HG03442 (cell line): ENCODE measurements around the gene CYTIP.
"Not testable (repeated sequence)": the region's sequence is repeated elsewhere in the genome, so short reads cannot be mapped to it uniquely, and the experiment has no call there.

Experiments
- ATAC-seq: cut with Tn5 transposase; IDR thresholded peaks from one replicate; pipeline ENCODE4 v1.9.1; 2021; ENCODE audit warnings: mild to moderate bottlenecking, moderate library complexity; ENCODE audit not compliant: unreplicated experiment

The CYTIP gene

DNA sequence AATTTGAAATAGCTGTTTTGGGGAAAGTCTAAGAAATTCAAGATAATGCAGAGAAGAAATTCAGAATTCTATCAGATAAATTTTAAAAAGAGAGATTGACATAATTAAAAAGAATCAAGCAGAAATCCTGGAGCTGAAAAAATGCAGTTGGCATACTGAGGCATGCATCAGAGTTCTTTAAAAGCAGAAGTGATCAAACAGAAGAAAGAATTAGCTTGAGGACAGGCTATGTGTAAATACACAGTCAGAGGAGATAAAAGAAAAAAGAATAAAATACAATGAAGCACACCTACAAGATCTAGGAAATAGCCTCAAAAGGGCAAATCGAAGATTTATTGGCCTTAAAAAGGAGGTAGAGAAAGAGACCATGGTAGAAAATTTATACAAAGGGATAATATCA is 57.1 kb downstream of the CYTIP start:
- no peak for ATAC-seq

DNA sequence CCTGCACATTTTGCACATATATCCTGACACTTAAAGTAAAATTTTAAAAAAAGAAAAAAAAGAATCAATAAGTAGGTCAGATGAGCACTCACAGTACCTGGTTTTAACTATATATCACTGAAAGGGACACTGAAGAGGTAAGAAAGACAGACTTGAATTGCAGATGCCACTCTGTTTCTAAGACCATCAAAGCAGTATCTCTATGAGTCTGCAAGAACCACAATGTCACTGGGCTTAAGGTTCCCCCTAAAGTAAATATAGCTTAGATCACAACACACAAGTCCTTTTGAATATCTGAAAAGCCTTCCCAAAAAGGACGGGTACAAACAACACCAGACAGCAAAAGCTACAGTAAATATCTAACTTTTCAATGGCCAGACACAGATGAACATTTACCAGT is 57.6 kb downstream of the CYTIP start:
- ATAC-seq: no peak

DNA sequence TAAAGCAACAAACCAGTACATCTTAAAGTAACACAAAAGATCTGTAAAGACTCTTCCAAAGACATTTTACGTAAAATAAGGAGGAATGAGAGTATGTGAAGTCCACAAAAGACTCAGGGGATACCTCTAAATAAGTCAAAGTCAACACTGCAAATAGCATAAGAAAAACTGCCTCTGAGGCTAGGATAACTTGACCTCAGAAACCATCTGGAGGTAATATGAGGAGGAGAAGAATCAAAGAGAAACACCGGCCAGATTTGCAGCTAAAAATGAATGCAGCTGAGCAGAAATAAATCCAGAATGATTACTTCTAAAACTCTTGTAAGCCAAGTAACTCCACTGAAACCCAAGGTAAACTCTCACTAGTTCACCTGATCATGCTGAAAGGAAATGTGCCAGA is 66.0 kb downstream of the CYTIP start:
- no peak for ATAC-seq

DNA sequence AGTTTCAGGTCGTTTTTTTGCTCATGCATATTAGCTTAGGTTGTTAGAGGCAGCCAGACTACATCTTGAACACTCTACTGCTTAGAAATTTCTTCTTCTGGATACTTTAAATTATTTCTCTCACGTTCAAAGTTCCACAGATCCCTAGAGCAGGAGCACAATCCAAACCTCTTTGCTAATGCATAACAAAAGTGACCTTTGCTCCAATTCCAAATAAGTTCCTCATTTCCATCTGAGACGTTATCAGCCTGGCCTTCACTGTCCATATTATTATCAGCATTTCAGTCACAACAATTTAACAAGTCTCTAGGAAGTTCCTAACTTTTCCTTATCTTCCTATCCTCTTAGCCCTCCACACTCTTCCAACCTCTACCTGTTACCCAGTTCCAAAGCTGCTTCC is 67.8 kb downstream of the CYTIP start:
- no peak for ATAC-seq

DNA sequence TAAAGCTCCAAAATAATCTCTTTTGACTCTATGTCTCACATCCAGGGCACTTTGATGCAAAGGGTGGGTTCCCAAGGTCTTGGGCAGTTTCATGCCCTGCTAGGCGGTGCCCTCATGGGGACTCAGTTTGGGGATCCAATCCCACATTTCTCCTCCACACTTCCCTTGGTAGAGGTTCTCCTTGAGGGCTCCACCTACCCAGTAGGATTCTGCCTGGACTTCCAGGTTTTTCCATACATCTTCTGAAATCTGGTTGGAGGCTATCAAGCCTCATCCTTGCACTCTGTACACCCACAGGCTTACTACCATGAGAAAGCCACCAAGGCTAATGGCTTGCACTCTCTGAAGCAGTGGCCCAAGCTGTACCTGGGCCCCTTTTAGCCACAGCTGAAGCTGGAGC is 68.5 kb downstream of the CYTIP start:
- ATAC-seq: no peak

DNA sequence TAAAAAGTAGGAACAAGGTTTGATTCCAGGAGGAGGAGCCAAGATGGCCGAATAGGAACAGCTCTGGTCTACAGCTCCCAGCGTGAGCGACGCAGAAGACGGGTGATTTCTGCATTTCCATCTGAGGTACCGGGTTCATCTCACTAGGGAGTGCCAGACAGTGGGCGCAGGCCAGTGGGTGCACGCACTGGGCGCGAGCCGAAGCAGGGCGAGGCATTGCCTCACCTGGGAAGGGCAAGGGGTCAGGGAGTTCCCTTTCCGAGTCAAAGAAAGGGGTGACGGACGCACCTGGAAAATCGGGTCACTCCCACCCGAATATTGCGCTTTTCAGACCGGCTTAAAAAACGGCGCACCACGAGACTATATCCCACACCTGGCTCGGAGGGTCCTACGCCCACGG is 75.4 kb downstream of the CYTIP start:
- not testable (repeated sequence) for ATAC-seq

DNA sequence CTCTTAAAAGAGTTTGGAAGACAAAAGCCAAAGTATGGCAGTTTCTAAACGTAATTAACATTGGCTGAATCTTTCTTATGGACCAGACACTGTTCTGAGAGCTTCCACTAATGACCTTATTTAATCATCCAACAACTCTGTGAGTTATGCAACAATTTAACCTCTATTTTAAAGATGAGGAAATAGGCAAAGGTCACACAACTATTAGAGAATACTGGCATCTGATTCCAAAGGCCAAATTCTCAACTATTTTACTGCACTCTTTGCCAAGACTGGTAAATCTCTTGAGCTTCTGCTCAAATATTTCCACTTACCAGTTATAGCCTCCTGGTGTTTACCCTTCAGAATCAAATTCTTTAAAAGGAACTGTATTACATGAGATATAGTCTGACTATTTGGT is 76.2 kb downstream of the CYTIP start:
- no peak for ATAC-seq
